ENCODE results near the gene FRMD4A.

DNA sequence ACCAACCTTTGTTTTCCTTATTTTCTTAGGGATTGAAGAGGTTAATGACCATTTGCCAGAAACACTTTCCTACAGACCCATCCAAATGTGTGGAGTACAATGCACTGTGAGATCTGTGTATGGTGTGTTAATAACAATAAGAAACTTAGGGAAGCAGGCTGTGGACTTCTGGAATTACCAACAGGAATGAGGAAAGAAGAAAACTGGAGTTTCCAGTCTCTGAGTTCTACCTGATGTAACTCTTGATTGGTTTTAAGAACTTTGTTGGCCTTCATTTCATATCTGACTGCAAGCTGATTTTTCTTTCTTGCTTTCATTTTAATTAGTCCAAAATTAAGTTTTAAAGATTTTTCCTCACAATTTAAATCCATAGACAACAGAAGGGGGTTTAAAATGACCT, 700.5 kb downstream of the FRMD4A start:
- TF ChIP-seq, protein P1, sequence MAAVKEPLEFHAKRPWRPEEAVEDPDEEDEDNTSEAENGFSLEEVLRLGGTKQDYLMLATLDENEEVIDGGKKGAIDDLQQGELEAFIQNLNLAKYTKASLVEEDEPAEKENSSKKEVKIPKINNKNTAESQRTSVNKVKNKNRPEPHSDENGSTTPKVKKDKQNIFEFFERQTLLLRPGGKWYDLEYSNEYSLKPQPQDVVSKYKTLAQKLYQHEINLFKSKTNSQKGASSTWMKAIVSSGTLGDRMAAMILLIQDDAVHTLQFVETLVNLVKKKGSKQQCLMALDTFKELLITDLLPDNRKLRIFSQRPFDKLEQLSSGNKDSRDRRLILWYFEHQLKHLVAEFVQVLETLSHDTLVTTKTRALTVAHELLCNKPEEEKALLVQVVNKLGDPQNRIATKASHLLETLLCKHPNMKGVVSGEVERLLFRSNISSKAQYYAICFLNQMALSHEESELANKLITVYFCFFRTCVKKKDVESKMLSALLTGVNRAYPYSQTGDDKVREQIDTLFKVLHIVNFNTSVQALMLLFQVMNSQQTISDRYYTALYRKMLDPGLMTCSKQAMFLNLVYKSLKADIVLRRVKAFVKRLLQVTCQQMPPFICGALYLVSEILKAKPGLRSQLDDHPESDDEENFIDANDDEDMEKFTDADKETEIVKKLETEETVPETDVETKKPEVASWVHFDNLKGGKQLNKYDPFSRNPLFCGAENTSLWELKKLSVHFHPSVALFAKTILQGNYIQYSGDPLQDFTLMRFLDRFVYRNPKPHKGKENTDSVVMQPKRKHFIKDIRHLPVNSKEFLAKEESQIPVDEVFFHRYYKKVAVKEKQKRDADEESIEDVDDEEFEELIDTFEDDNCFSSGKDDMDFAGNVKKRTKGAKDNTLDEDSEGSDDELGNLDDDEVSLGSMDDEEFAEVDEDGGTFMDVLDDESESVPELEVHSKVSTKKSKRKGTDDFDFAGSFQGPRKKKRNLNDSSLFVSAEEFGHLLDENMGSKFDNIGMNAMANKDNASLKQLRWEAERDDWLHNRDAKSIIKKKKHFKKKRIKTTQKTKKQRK (IDR thresholded peaks at IDR 0.05; ENCODE audit: low read depth, low read length), result no peak
- TF ChIP-seq POLR2AphosphoS5 (IDR thresholded peaks at IDR 0.05; ENCODE audit: low read length) (no peak), NR2C2 (IDR thresholded peaks at IDR 0.05; ENCODE audit: borderline replicate concordance, control insufficient read depth, insufficient read length, low read depth) (no peak), EZH2 (IDR thresholded peaks at IDR 0.05; ENCODE audit: borderline replicate concordance, control insufficient read depth, low read depth, low read length) (no peak), CBX3 (IDR thresholded peaks at IDR 0.05; ENCODE audit: borderline replicate concordance, low read depth) (no peak), NFIC (IDR thresholded peaks at IDR 0.05; ENCODE audit: low read depth, low read length) (no peak), SRF (IDR thresholded peaks at IDR 0.05; ENCODE audit: low read depth in 2 of 2, low read length in 2 of 2) (no peak)
- TF ChIP-seq, protein P2, sequence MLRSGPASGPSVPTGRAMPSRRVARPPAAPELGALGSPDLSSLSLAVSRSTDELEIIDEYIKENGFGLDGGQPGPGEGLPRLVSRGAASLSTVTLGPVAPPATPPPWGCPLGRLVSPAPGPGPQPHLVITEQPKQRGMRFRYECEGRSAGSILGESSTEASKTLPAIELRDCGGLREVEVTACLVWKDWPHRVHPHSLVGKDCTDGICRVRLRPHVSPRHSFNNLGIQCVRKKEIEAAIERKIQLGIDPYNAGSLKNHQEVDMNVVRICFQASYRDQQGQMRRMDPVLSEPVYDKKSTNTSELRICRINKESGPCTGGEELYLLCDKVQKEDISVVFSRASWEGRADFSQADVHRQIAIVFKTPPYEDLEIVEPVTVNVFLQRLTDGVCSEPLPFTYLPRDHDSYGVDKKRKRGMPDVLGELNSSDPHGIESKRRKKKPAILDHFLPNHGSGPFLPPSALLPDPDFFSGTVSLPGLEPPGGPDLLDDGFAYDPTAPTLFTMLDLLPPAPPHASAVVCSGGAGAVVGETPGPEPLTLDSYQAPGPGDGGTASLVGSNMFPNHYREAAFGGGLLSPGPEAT (IDR thresholded peaks at IDR 0.05; ENCODE audit: low read depth), result no peak
- TF ChIP-seq, protein P3, sequence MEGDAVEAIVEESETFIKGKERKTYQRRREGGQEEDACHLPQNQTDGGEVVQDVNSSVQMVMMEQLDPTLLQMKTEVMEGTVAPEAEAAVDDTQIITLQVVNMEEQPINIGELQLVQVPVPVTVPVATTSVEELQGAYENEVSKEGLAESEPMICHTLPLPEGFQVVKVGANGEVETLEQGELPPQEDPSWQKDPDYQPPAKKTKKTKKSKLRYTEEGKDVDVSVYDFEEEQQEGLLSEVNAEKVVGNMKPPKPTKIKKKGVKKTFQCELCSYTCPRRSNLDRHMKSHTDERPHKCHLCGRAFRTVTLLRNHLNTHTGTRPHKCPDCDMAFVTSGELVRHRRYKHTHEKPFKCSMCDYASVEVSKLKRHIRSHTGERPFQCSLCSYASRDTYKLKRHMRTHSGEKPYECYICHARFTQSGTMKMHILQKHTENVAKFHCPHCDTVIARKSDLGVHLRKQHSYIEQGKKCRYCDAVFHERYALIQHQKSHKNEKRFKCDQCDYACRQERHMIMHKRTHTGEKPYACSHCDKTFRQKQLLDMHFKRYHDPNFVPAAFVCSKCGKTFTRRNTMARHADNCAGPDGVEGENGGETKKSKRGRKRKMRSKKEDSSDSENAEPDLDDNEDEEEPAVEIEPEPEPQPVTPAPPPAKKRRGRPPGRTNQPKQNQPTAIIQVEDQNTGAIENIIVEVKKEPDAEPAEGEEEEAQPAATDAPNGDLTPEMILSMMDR (IDR thresholded peaks at IDR 0.05 in 2 of 3, conservative IDR thresholded peaks at IDR 0.05 in 1 of 3; ENCODE audit: control insufficient read depth in 2 of 3, extremely low read depth in 1 of 3, insufficient read depth in 1 of 3, low read depth in 3 of 3, low read length in 3 of 3), result no peak
- TF ChIP-seq, protein P4, sequence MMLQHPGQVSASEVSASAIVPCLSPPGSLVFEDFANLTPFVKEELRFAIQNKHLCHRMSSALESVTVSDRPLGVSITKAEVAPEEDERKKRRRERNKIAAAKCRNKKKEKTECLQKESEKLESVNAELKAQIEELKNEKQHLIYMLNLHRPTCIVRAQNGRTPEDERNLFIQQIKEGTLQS (IDR thresholded peaks at IDR 0.05; ENCODE audit: borderline replicate concordance, extremely low read depth, low read depth, low read length), result no peak
- TF ChIP-seq, protein P5, sequence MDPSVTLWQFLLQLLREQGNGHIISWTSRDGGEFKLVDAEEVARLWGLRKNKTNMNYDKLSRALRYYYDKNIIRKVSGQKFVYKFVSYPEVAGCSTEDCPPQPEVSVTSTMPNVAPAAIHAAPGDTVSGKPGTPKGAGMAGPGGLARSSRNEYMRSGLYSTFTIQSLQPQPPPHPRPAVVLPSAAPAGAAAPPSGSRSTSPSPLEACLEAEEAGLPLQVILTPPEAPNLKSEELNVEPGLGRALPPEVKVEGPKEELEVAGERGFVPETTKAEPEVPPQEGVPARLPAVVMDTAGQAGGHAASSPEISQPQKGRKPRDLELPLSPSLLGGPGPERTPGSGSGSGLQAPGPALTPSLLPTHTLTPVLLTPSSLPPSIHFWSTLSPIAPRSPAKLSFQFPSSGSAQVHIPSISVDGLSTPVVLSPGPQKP (IDR thresholded peaks at IDR 0.05; ENCODE audit: low read depth, low read length), result no peak

Data from GM12878 (cell line).